ENCODE measurements around the gene TASOR.
"Not testable (repeated sequence)": the region's sequence is repeated elsewhere in the genome, so short reads cannot be mapped to it uniquely, and the experiment has no call there.

The TASOR gene

GRCh38 chr3:56694867-56695683, 12.0 kb upstream of the TASOR start:
- no peaks in the 10 kb centered on the region for H3K27me3 ChIP-seq (ENCODE audit: control insufficient read depth, insufficient read depth, low read length)
- H3K9ac ChIP-seq (ENCODE audit: low read depth, low read length): no peak overlapping the region
- H3K36me3 ChIP-seq (ENCODE audit: control insufficient read depth, insufficient read depth, low read length): no peaks in the 10 kb centered on the region
- H3K4me1 ChIP-seq (ENCODE audit: control insufficient read depth, insufficient read depth, low read length): no peaks in the 10 kb centered on the region
- H3K4me3 ChIP-seq (ENCODE audit: low read depth, low read length): no peak overlapping the region
- no peaks in the 10 kb centered on the region for H3K9me3 ChIP-seq (ENCODE audit: control insufficient read depth, insufficient read depth, low read length)

DNA sequence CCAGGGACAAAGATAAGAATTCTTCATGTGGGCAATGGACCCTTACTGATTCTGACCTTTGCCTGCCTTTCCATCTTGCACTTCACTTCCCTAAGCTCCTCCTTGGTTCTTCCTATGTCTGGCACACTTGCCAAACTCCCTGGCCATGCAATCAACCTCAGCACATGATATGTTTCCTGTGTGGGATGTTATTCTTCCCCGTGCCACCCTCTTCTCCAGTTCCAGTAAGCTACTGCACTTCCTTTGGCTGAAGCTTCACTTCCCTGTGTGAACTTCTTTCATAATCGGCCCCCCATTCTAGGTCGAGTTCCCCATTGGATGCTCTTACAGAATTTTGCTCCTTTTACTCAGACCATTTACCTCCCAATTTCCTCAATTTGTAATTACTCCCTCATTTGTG, 10.7 kb upstream of the TASOR start:
- H3K4me1 ChIP-seq (ENCODE audit: control insufficient read depth, insufficient read depth, low read length): no peaks in the 10 kb centered on the region
- H3K4me3 ChIP-seq (ENCODE audit: low read depth, low read length): no peak overlapping the region
- H3K9me3 ChIP-seq (ENCODE audit: control insufficient read depth, insufficient read depth, low read length): no peaks in the 10 kb centered on the region
- H3K9ac ChIP-seq (ENCODE audit: low read depth, low read length): no peak overlapping the region
- H3K36me3 ChIP-seq (ENCODE audit: control insufficient read depth, insufficient read depth, low read length): no peaks in the 10 kb centered on the region
- no peaks in the 10 kb centered on the region for H3K27me3 ChIP-seq (ENCODE audit: control insufficient read depth, insufficient read depth, low read length)

- not testable (repeated sequence) for H3K4me3 ChIP-seq (ENCODE audit: low read depth, low read length); H3K9me3 ChIP-seq (ENCODE audit: control insufficient read depth, insufficient read depth, low read length); H3K4me1 ChIP-seq (ENCODE audit: control insufficient read depth, insufficient read depth, low read length); H3K9ac ChIP-seq (ENCODE audit: low read depth, low read length); H3K36me3 ChIP-seq (ENCODE audit: control insufficient read depth, insufficient read depth, low read length); H3K27me3 ChIP-seq (ENCODE audit: control insufficient read depth, insufficient read depth, low read length)
Measured at GRCh38 chr3:56692520-56693433, 9.7 kb upstream of the TASOR start.

DNA sequence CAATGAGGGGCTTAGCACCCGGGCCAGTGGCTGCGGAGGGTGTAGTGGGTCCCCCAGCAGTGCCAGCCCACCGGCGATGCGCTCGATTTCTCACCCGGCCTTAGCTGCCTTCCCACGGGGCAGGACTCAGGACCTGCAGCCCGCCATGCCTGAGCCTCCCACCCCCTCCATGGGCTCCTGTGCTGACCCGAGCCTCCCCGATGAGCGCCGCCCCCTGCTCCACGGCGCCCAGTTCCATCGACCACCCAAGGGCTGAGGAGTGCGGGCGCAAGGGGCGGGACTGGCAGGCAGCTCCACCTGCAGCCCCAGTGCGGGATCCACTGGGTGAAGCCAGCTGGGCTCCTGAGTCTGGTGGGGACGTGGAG, 8.9 kb upstream of the TASOR start:
- H3K4me1 ChIP-seq (ENCODE audit: control insufficient read depth, insufficient read depth, low read length); H3K9ac ChIP-seq (ENCODE audit: low read depth, low read length); H3K27me3 ChIP-seq (ENCODE audit: control insufficient read depth, insufficient read depth, low read length): not testable (repeated sequence)

DNA sequence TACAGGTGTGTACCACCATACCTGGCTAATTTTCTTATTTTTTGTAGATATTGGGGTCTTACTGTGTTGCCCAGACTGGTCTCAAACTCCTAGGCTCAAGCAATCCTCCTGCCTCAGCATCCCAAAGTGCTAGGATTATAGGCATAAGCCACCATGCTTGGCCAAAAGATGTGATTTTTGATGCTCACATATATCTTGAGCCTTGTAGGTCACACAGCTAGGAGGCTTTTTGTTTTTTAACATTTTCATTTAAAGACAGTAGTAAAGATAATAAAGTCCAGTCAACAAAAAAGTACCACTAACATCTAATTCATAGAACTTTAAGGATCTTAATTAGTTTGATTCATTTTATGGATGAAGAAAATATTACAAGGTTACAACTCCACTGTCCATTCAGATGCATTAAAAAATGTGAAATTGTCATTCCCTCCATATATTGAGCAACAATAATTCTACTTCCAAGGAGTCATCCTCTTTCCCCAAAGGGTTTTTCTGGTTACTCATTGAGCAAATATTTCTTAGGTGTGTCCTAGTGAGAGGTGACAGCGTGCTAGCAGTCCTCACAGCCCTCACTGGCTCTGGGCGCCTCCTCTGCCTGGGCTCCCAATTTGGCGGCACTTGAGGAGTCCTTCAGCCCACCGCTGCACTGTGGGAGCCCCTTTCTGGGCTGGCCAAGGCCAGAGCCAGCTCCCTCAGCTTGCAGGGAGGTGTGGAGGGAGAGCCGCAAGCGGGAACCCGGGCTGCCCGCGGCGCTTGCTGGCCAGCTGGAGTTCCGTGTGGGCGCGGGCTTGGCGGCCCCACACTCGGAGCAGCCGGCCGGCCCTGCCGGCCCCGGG, 8.3 kb upstream of the TASOR start:
- no peaks in the 10 kb centered on the region for H3K9me3 ChIP-seq (ENCODE audit: control insufficient read depth, insufficient read depth, low read length)
- no peak overlapping the region for H3K9ac ChIP-seq (ENCODE audit: low read depth, low read length)
- H3K36me3 ChIP-seq (ENCODE audit: control insufficient read depth, insufficient read depth, low read length): no peaks in the 10 kb centered on the region
- H3K27me3 ChIP-seq (ENCODE audit: control insufficient read depth, insufficient read depth, low read length): peaks cover 2% of the 10 kb centered on the region
- no peak overlapping the region for H3K4me3 ChIP-seq (ENCODE audit: low read depth, low read length)
- H3K4me1 ChIP-seq (ENCODE audit: control insufficient read depth, insufficient read depth, low read length): no peaks in the 10 kb centered on the region

More for the DNA sequence above, 8.9 kb upstream of the TASOR start:
- not testable (repeated sequence) for H3K36me3 ChIP-seq (ENCODE audit: control insufficient read depth, insufficient read depth, low read length); H3K9me3 ChIP-seq (ENCODE audit: control insufficient read depth, insufficient read depth, low read length); H3K4me3 ChIP-seq (ENCODE audit: low read depth, low read length)

GRCh38 chr3:56689303-56689702, 6.2 kb upstream of the TASOR start:
- Histone ChIP-seq H3K36me3 (ENCODE audit: control insufficient read depth, insufficient read depth, low read length) (no peaks in the 10 kb centered on the region), H3K4me1 (ENCODE audit: control insufficient read depth, insufficient read depth, low read length) (no peaks in the 10 kb centered on the region), H3K4me3 (ENCODE audit: low read depth, low read length) (no peak overlapping the region), H3K9ac (ENCODE audit: low read depth, low read length) (no peak overlapping the region), H3K27me3 (ENCODE audit: control insufficient read depth, insufficient read depth, low read length) (peaks cover 8% of the 10 kb centered on the region), H3K9me3 (ENCODE audit: control insufficient read depth, insufficient read depth, low read length) (no peaks in the 10 kb centered on the region)

DNA sequence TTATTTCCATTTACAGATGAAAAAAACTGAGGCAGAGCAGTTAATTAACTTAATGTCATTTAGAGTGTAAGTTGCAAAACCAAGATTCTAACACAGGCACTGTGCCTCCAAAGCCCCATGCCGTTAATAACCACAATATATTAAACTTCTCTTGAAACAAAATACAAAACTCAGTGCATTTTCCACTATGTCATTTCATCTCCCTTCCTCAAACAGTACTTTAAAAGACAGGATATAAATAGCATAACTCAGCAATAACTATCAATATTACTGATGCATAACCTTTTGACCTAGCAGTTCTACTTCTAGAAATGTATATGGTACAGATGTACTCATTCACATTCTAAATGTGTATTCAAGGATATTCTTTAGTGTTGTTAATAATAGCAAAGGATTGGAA, 5.1 kb upstream of the TASOR start:
- H3K4me1 ChIP-seq (ENCODE audit: control insufficient read depth, insufficient read depth, low read length): no peaks in the 10 kb centered on the region
- no peak overlapping the region for H3K9ac ChIP-seq (ENCODE audit: low read depth, low read length)
- peaks cover 18% of the 10 kb centered on the region for H3K27me3 ChIP-seq (ENCODE audit: control insufficient read depth, insufficient read depth, low read length)
- peaks cover 3% of the 10 kb centered on the region for H3K9me3 ChIP-seq (ENCODE audit: control insufficient read depth, insufficient read depth, low read length)
- H3K4me3 ChIP-seq (ENCODE audit: low read depth, low read length): no peak overlapping the region
- H3K36me3 ChIP-seq (ENCODE audit: control insufficient read depth, insufficient read depth, low read length): no peaks in the 10 kb centered on the region

DNA sequence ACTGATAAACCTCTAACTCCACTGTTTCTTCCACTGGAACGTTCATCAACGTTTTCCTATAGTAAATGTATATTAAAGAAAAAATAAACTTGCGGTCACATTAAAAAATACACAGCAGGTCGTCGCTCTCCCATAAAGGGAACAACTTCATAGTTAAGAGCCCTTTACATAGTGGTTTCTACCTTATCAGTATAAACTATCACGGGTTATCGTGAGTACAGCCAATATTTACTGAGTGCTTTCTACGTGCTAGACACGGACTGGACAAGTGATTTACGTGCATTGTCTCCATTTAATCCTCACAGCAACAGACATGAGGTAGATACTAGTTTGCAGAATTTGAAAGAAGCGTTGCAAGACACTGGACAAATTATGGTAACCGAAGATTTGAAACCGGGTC, 964 bp upstream of the TASOR start:
- no peaks in the 10 kb centered on the region for H3K36me3 ChIP-seq (ENCODE audit: control insufficient read depth, insufficient read depth, low read length)
- H3K27me3 ChIP-seq (ENCODE audit: control insufficient read depth, insufficient read depth, low read length): peaks cover 18% of the 10 kb centered on the region
- peaks cover 3% of the 10 kb centered on the region for H3K9me3 ChIP-seq (ENCODE audit: control insufficient read depth, insufficient read depth, low read length)
- peaks cover 6% of the 10 kb centered on the region for H3K4me1 ChIP-seq (ENCODE audit: control insufficient read depth, insufficient read depth, low read length)
- no peak overlapping the region for H3K4me3 ChIP-seq (ENCODE audit: low read depth, low read length)
- H3K9ac ChIP-seq (ENCODE audit: low read depth, low read length): no peak overlapping the region

GRCh38 chr3:56682462-56683121, 473 bp downstream of the TASOR start:
- Histone ChIP-seq H3K4me3 (ENCODE audit: low read depth, low read length) (peak overlapping the region; percentile 77), H3K9ac (ENCODE audit: low read depth, low read length) (peak overlapping the region; percentile 94), H3K9me3 (ENCODE audit: control insufficient read depth, insufficient read depth, low read length) (peaks cover 3% of the 10 kb centered on the region), H3K36me3 (ENCODE audit: control insufficient read depth, insufficient read depth, low read length) (no peaks in the 10 kb centered on the region), H3K4me1 (ENCODE audit: control insufficient read depth, insufficient read depth, low read length) (peaks cover 6% of the 10 kb centered on the region), H3K27me3 (ENCODE audit: control insufficient read depth, insufficient read depth, low read length) (peaks cover 18% of the 10 kb centered on the region)

GRCh38 chr3:56681984-56682461, 1.0 kb downstream of the TASOR start:
- H3K27me3 ChIP-seq (ENCODE audit: control insufficient read depth, insufficient read depth, low read length): peaks cover 18% of the 10 kb centered on the region
- H3K36me3 ChIP-seq (ENCODE audit: control insufficient read depth, insufficient read depth, low read length): no peaks in the 10 kb centered on the region
- peak overlapping the region; percentile 94 for H3K9ac ChIP-seq (ENCODE audit: low read depth, low read length)
- H3K4me3 ChIP-seq (ENCODE audit: low read depth, low read length): peak overlapping the region; percentile 77
- H3K9me3 ChIP-seq (ENCODE audit: control insufficient read depth, insufficient read depth, low read length): peaks cover 3% of the 10 kb centered on the region
- H3K4me1 ChIP-seq (ENCODE audit: control insufficient read depth, insufficient read depth, low read length): peaks cover 6% of the 10 kb centered on the region

DNA sequence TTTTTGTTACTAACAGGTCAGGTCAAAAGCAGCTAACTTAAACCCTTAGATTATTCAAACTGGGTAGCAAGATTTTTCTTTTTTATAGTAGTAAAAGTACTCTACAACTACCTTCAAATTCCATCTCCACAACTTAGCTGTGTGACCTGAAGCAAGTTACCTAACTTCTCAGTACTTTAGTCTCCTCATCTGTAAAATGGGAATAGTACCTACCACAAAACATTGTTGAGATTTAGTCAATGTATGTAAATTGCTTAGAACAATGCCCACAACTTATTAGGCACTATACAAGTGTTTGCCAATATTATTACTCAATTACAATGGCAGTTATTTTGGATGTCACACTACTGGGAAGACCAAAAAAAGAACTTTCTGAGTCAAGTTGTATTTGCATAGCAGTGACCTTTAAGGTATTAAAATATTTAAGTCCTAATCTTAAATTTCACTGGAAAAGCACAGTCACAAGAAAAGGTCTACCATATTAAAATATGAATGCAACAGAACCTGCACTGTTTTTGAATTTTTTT, 2.9 kb downstream of the TASOR start:
- Histone ChIP-seq H3K4me1 (ENCODE audit: control insufficient read depth, insufficient read depth, low read length) (peaks cover 6% of the 10 kb centered on the region), H3K4me3 (ENCODE audit: low read depth, low read length) (no peak overlapping the region), H3K9ac (ENCODE audit: low read depth, low read length) (no peak overlapping the region), H3K36me3 (ENCODE audit: control insufficient read depth, insufficient read depth, low read length) (no peaks in the 10 kb centered on the region), H3K27me3 (ENCODE audit: control insufficient read depth, insufficient read depth, low read length) (peaks cover 11% of the 10 kb centered on the region), H3K9me3 (ENCODE audit: control insufficient read depth, insufficient read depth, low read length) (peaks cover 3% of the 10 kb centered on the region)

Data from iPS-15b (cell line).